HG02678 (cell line): ENCODE measurements around the gene CALCB.
"Not testable (repeated sequence)": the region's sequence is repeated elsewhere in the genome, so short reads cannot be mapped to it uniquely, and the experiment has no call there.

Experiments used
- ATAC-seq: cut with Tn5 transposase; IDR thresholded peaks from one replicate; pipeline ENCODE4 v1.9.1; 2021; ENCODE audit warnings: mild to moderate bottlenecking, moderate library complexity; ENCODE audit not compliant: unreplicated experiment

Gene CALCB, protein sequence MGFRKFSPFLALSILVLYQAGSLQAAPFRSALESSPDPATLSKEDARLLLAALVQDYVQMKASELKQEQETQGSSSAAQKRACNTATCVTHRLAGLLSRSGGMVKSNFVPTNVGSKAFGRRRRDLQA

DNA sequence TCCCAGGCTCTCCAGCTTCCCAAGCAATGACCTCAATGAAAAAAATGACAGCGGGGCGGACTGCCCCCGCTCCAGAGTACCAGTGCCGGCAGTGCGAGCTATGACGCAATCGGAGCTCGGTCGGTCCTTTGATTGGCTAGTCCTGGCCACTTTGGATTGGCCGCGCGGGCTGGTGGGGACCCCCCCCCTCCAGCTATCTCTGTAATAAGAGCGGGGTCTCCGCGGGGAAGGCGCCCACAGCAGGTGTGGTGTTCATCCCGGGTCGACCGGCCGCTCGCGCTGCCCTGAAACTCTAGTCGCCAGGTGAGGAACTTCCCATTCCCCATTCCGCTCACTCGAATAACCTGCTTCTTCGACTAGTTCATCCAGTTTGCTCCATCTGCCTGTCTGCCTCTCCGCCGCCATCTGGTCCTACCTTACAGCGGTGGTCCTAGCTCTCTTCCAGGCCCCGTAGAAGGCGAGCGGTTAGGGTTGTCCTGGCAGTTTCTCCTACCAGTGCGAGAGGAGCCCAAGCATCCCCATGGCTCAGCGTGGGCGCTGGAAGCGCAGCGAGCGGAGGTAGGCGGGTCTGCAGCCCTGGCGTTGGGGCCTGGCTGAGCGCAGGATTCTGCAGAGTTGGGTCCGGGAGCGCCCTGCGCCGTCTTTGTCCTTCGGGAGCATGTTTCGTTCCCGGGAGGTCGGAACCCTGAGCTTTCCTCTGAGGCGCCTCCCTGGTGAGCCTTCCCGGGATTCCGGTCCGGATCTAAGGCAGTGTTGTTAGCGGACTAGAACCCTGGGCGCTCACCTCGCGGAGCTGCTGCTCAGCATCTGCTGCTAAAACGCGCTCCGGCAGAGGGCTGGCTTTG, at the start of gene CALCB:
Gene CALCB (plus strand): TSS at position 233 of the 845 bp plus-strand sequence. CDS start 1,126 bp downstream, outside the sequence.
- no peak for ATAC-seq

GRCh38 chr11:15027011-15027410, 46.4 kb upstream of the CALCB start:
- no peak for ATAC-seq

GRCh38 chr11:15027956-15028355, 45.4 kb upstream of the CALCB start:
- ATAC-seq, result no peak

DNA sequence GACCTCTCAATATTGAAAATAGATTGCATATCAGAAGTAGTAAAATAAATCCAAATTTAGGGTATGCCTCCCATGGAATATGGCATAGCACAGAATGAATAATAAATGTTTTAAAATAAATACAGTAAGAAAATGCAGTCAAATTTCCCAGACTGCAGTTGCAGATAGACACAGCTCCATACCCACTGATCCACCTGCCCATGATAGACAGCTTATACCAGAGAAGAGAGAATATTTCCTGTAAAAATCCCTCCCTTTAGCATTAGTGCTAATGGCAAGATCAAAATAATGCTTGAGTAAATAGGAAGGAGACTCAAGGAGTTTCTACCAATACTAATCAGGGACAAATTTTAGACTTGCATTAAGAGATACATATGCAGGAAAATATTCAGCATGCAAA, 45.0 kb upstream of the CALCB start:
- ATAC-seq, result no peak

DNA sequence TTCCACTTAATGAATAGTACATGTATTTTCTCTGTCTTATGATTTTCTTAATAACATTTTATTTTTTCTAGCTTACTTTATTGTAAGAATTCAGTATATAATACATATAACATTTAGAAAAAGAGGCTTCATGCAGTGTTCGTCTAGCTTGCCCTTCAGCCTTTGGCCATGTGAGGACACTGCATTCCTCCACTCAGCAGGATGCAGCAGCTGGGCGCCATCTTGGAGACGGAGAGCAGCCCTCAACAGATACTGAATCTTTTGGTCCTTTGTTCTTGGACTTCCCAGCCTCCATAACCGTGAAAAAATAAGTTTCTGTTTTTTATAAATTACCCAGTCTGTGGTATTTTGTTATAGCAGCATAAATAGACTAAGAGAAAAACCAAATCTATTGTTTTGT, 41.4 kb upstream of the CALCB start:
- ATAC-seq, result not testable (repeated sequence)

- ATAC-seq, result no peak
Observed at GRCh38 chr11:15034687-15035267, 38.6 kb upstream of the CALCB start.

DNA sequence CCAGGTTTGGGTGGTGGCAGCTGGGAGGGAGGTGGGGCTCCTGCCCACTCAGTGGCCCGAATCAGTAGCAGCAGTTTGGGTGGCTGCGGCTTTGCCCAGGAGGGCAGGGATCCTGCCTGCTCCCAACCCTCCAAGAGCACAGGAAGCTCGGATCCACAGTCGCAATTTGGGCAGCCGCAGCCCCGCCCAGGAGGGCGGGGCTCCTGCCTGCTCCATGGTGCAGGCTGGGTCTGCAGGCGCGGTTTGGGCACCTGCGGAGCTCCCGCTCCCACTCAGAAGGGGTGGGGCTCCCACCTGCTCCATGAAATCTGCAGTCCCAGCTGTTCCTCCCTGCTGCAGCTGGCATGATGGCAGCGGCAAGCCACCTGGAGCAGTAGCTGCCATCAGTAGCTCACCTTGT, 38.1 kb upstream of the CALCB start:
- no peak for ATAC-seq

- ATAC-seq, result no peak
Observed at GRCh38 chr11:15038963-15039362, 34.4 kb upstream of the CALCB start.

DNA sequence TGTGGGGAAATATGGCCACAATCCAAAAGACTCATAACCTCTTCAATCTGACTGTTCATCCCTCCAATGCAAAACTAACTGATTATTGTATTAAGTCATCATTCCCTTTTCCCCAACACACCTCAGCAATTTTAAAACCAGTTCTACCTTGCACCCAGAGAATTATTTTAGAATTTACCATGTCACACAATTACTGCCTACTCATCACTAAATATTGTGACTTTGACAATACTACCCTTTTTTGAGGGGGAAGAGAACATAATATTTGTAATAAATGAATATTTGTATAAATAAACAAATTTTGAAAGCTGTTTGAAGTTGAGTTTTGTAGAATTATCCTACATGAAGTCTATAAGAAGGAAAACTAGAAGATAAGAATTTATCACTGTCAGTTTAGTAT, 28.2 kb upstream of the CALCB start:
- no peak for ATAC-seq

- ATAC-seq, result no peak
Observed at GRCh38 chr11:15045891-15046290, 27.5 kb upstream of the CALCB start.

GRCh38 chr11:15046673-15047072, 26.7 kb upstream of the CALCB start:
- not testable (repeated sequence) for ATAC-seq

GRCh38 chr11:15048616-15049015, 24.8 kb upstream of the CALCB start:
- no peak for ATAC-seq

GRCh38 chr11:15053191-15053685, 20.2 kb upstream of the CALCB start:
- ATAC-seq, result no peak

GRCh38 chr11:15055620-15056356, 17.6 kb upstream of the CALCB start:
- no peak for ATAC-seq

GRCh38 chr11:15057329-15057728, 16.1 kb upstream of the CALCB start:
- ATAC-seq, result no peak

DNA sequence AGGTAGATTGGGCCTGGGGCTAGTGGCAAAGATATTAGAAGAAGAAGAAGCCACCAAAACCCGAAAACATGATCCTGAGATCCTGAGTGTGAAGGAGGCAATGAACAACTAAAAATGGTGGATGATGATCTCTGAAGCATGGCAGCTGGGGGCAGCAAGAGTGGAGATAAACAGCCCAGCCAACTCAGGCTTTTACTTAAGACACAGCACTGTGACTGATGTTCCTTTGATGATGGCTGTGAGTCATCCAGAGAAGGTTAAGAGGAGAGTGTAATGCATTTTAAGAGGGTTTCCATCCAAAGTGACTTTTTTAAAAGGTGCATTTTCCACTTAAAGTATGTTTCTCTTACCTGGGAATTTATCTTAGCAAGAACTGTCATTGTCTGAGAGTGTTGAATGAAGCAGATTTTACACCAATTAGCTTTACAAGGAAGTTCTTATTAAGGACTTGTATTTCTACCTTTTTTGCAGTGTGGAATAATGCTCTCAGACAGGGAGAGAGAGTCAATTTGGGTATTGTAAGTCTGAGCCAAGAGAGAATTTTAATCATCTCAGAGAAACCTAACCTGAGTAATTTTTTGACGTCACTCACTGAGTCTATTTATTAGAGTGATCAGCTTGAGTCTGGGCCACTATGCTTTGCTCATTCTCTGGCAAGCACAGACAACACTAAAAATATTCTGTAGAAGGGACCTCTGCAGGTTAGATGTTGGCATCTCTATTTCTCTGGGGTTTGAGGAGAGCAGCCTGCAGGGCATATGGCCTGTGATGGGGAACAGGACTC, 14.1 kb upstream of the CALCB start:
- ATAC-seq, result no peak

- ATAC-seq, result no peak
Observed at GRCh38 chr11:15062599-15062998, 10.8 kb upstream of the CALCB start.

- ATAC-seq, result not testable (repeated sequence)
Observed at GRCh38 chr11:15069751-15070150, 3.6 kb upstream of the CALCB start.

DNA sequence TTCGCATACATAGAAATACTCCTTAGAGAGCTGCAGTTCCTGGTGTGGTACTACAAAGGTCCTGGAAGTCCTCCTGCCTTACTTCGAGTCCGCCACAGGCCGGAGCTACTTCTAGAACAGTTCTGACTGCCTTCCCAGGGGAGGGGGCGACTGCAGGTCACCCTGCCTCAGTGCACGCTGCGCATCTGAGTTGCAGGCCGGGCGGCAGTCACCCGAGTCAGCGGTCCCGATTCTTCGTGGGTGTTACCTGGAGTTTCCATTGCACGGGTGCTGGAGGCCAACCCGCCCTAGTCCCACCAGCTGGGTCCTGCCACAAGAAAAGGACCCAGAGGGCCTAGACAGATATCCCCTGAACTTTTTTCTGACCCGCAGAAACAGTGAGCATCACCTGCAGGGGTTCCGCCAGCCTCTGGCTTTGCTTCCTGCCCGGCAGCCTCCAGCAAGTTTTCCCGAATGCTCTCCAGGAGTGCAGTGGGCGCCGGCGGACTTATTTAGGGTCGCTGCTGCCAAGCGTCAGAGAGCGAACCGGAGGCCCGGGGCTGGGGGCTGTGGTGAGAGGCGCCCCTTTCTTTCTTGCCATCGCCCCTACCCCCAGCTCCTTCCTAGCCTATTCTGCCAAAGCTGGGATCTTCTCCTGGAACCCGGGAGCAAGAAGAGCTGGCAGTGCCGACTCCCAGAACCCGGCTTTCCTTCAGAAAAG, 1.7 kb upstream of the CALCB start:
- no peak for ATAC-seq
